ENCODE results near the gene SBF2.

GRCh38 chr11:10233581-10233980, 60.4 kb downstream of the SBF2 start:
- TF ChIP-seq CTCF (IDR thresholded peaks at IDR 0.05; ENCODE audit: low read length) (no peak), EZH2 (IDR thresholded peaks at IDR 0.05; ENCODE audit: borderline replicate concordance, low read length) (no peak)

All from OCI-LY1 (cell line).